Stimulated activated CD8-positive, alpha-beta memory T cell treated with anti-CD3 and anti-CD28 coated beads, Interleukin-7, amount 100 ng/mL, for 1 hour (primary cell): ENCODE data around the gene CACNA1H.
"Not testable (repeated sequence)": the region's sequence is repeated elsewhere in the genome, so short reads cannot be mapped to it uniquely, and the experiment has no call there.

Experiments
- DNase-seq, 2 donors: peaks; one replicate each; pipeline ENCODE4 v3.0.0-alpha.2; 2020; ENCODE audit warnings: low read depth in 2 of 2

CACNA1H gene

DNA sequence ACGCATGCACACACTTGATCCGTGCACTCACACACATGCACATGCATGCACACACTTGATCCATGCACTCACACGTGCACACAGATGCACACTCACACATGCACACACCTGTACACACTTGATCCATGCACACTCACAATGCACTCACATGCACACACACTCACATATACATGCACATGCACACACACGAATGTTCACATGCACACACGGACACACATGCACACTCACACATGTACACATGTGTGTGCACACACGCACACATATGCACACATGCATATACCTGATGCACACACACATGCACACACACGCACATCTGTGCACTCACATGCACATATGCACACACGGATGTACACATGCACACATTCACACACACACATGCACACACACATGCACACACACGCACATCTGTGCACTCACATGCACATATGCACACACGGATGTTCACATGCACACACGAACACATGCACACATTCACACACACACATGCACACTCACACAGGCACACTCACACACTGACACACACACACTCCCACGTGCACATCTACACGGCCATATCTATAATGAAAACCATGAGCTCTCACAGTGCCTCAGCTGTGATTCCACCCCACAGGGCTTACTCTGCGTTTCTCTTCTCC lies 95.1 kb downstream of the CACNA1H start:
- DNase-seq = not testable (repeated sequence)

DNA sequence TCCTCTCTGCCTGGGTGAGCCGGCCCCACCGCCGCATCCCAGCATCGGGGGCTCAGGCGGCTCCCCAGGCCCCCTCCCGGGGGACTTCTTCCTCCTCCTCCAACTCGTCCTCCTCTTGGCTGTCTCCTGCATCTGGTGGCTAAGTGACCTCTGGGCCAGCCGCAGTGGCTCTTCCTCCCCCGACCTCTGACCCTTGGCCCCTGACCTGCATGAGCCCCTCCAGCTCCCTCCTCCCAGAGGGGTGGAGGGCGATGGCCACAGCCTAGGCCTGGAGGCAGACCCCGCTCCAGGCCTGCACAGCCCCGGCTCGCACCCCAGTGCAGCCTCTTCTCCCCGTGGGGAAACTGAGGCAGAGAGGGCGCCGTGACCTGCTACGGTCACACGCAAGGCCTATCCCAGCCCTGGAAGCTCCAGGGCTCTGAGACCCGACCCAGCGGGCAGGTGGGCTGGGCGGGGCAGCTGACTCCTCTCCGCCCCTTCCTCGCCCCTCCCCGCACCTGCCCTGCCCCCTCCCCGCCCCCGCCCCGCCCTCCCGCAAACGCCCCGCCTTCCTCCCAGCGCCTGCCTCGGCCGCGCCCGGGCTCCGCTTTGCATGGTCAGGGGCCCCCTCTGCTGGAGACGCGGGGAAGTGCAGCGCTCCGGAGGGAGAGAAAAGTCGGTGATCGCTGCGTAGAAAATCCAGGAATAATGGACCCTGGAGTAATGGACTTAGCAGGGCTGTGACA lies 96.3 kb downstream of the CACNA1H start:
- not testable (repeated sequence) for DNase-seq

DNA sequence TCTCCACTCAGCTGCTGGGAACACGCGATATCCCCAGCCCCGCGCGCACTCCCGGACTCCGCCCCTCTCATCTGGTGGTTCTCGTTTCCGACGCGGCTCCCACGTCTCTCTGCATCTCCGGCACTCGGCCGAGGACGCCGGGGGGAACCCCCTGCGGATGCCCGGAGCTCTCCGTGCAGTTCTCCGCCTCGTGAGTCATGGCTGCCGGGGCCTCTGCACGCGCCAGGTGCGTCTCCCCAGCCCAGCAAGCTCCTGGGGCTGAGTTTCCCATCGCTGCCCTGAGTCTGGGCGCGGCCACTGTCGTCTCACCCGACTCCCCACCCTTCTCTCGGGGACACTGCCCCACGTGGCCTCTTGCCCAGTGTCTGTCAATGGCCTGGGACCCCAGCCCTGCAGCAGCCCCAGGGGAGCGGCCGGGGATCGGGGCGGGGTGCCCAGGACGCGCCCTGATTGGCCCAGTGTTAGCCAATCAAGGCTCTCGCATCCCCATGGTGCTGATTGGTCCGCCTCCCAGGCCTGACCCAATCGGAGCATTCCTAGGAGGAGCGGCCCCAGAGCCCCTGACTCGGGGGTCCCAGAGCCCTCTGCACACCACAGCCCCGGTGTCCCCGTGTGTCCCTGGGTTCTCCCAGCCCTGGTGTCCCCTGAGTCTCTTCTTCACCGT lies 100.9 kb downstream of the CACNA1H start:
- DNase-seq = not testable (repeated sequence)

DNA sequence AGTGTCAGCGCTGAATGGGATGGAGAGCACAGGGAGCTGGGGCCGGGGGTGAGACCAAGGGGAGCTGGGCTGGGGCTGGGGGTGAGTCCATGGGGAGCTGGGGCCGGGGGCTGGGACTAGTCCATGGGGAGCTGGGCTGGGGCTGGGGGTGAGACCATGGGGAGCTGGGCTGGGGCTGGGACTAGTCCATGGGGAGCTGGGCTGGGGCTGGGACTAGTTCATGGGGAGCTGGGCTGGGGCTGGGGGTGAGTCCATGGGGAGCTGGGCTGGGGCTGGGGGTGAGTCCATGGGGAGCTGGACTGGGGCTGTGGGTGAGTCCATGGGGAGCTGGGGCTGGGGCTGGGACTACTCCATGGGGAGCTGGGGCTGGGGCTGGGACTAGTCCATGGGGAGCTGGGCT lies 101.9 kb downstream of the CACNA1H start:
- DNase-seq = not testable (repeated sequence)

DNA sequence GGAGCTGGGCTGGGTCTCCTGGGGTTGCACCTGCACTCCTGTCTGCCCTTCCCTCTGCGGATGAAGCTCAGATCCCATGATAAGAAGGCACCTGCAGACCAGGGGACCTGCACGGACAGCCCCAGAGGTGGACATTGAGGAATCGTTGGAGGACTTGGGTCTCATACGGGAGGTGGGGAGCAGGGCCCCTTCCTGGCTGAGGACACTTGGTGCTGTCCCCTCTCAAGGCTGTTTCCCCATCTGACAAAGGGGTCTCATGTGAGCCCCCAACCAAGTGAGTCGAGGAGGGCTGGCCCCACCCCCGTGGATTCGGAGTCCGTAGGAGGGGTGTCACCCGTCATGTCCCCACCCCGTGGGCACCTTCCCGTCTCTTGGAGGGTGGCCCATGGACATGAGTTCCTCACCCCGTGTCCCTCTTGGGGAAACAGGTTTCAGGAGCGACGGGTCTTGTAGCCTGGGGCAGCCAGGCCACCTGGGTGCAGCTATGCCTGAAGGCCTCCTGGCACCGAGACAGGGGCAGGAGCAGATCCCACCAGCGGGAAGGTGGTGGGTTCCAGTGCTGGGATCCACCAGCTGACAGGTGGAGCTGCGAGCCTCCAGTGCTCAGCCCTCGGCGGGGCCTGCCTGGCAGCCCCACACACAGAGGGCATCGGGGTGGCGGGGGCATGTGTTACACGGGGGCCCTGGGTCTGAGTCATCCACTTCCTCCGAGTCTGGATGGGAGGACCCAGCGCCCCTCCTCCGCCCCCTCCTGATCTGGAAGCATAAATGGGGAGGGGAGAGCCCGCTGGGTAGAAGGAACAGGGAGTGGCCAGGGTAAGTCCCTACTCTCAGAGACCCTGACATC lies 102.6 kb downstream of the CACNA1H start, which contains the start of gene TPSD1:
Gene TPSD1 (plus strand): TSS at position 794 of the 847 bp plus-strand sequence. CDS start 212 bp downstream, outside the sequence.
- not testable (repeated sequence) for DNase-seq

DNA sequence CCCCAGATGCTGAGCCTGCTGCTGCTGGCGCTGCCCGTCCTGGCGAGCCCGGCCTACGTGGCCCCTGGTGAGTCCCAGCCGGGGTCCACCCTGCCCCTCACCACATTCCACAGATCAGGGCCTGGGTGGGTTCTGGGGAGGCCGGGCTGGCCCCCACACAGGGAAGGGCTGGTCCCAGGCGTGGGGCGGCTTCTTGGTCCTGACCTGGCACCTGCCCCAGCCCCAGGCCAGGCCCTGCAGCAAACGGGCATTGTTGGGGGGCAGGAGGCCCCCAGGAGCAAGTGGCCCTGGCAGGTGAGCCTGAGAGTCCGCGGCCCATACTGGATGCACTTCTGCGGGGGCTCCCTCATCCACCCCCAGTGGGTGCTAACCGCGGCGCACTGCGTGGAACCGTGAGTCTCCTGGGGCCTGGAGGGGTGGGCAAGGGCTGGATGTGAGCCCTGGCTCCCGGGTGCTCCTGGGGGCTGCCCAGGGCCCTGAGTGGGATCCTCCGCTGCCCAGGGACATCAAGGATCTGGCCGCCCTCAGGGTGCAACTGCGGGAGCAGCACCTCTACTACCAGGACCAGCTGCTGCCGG lies 103.5 kb downstream of the CACNA1H start:
- DNase-seq = not testable (repeated sequence)

DNA sequence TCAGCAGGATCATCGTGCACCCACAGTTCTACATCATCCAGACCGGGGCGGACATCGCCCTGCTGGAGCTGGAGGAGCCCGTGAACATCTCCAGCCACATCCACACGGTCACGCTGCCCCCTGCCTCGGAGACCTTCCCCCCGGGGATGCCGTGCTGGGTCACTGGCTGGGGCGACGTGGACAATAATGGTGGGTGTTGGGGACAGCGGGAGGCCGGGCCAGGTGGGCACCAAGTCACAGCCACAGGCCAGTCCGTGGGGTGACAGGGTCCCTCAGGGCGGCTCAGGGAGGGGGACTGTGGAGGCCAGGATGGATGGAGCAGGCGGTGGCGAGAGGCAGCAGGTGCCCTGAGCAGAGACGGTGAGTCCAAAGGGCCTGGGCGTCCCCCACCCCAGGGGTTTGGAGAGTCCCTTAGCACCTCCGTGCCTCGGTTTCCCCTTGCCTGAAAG lies 104.0 kb downstream of the CACNA1H start:
- DNase-seq = no peak

DNA sequence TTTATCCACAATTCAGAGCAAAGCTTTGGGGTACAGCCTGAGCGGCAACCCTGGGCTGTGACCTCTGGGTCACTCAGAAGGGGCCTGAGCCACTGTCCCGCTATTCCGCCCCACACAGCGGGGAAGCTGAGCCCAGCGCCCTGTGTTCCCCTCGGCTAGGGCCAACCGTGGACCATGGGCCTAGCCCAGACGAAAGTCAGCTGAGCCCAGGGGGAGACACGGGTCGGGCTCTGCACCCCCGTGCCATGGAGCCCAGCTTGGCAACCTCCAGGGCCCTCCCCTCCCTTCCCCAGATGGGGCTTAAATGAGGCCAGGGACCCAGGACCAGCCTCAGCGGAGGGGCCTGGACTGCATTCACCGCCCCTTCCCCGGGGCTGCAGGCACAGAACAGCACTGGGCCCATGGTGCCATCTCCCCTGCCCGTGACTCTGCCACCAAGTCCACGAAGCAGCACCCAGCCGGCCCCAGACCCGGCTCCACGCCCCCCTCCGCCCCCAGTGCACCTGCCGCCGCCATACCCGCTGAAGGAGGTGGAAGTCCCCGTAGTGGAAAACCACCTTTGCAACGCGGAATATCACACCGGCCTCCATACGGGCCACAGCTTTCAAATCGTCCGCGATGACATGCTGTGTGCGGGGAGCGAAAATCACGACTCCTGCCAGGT lies 104.8 kb downstream of the CACNA1H start:
- DNase-seq = no peak

DNA sequence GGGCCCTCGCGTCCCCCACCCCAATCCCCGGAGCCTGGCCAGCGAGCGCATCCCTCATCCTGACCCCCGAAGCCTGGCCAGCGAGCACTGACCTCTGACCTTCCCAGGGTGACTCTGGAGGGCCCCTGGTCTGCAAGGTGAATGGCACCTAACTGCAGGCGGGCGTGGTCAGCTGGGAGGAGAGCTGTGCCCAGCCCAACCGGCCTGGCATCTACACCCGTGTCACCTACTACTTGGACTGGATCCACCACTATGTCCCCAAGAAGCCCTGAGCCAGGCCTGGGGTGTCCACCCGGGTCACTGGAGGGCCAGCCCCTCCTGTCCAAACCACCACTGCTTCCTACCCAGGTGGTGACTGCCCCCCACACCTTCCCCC lies 105.3 kb downstream of the CACNA1H start:
- DNase-seq = no peak

DNA sequence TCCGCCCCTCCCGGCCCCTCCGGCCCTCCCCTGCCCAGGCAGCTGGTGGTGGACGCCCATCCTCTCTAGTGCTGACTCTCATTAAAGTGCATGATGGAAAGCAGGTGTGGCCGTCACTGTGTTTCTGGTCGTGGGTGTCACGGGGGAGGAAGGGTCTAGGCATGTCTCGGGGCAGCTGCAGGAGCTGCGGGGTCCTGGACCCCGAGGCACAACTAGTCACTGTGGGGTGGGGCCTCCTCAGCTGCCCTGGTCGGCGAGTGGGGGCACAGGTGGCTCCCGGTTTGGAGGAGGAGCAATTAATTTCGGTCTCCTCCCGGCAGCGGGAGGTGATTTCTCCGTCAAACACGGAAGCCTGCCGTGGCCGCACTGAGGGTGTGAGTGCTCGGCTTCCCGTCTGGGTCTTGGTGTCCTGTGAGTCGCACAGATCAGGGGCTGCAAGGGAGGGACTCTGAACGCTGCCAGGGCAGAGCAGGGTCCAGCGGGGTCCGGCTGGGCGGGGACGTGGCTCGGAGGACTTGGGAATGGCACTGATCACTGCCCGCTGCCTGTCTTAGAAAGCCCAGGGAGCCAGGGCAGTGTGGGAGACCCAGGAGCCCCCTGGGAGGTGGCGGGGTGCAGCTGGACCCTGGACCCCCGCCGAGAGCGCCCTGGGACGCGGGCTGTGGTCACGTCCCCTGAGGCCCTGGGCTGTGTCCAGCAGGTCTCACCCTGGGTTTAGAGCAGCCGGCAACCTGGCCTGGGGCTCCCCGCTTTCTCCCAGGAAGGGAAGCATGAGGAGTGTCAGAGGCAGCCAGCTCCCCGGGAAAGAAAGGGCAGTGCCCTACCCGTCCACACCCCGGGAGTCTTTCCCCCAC lies 106.2 kb downstream of the CACNA1H start:
- DNase-seq = no peak

DNA sequence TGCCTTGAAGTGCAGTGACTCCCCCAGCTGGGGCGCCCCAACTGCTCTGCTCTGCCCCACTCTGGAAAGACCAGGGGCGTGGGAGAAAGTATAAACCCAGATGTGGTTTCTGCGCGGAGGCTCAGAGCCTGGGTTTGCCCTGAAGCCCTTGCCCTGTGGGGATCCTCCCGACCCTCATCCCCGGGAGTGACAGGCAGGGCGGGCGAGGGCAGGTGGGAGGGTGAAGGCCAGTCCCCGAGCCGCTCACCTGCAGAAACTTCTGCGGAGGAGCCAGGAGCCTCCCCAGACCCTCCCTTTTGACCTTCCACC lies 106.8 kb downstream of the CACNA1H start:
- DNase-seq = no peak

DNA sequence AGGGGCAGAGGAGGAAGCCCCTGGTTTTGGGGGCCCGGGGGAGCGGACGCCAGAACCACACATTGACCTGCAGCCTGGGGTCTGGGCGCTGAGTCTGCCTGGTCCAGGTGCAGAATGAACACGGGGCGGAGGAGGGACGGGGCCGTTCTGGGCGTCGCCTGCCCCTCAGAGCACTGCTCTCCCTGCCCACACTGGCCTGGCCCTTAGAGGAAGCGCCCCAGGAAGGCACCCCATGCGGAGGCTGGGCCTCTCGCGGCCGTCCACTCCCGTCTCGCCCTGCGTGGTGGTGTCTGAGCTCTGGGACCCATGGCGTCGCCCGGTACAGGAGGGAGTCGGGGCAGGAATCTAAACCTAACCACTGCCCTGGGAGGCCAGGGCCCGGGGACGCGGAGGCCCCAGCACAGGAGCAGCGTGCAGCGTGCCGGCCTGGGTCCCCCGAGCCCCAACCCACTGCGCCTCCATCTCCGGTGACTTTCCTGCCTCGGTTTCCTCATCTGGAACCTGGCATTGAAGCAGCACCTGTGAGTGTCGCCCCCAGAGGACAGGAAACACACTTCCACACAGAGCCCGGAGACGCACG lies 107.3 kb downstream of the CACNA1H start:
- no peak for DNase-seq

DNA sequence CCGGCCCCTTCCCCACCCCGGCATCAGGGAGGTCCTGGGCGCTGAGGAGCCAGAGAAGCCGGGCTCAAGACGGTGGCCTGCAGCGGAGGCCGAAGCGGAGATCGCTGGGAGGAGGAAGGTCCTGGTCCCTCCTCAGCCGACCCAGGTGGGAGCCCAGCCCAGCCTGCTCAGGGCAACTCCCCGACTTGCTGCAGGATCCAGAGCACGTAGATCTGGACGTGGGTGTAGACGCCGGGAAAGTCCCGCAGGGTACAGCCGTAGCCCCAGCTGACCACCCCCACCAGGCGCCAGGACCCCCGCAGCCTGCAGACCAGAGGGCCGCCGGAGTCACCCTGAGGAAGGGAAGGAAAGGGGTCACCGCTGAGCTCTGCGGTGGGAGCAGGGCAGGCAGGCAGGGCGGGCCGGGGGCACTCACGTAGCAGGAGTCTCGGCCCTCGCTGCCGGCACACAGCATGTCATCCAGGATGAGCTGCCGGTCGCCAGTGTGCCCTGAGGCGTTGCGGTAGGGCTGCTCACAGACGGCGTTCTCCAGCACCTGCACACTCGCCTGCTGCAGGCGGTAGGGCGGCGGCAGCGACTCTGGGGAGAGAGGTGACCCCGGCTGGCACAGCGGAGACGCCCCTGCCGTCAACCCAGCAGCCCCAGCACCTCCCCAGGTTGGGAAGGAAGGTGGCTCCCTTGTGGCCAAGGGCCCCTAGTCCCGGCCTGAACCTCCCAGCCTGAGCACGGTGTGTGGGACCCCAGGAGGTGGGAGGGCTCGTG lies 108.4 kb downstream of the CACNA1H start:
- DNase-seq = no peak

DNA sequence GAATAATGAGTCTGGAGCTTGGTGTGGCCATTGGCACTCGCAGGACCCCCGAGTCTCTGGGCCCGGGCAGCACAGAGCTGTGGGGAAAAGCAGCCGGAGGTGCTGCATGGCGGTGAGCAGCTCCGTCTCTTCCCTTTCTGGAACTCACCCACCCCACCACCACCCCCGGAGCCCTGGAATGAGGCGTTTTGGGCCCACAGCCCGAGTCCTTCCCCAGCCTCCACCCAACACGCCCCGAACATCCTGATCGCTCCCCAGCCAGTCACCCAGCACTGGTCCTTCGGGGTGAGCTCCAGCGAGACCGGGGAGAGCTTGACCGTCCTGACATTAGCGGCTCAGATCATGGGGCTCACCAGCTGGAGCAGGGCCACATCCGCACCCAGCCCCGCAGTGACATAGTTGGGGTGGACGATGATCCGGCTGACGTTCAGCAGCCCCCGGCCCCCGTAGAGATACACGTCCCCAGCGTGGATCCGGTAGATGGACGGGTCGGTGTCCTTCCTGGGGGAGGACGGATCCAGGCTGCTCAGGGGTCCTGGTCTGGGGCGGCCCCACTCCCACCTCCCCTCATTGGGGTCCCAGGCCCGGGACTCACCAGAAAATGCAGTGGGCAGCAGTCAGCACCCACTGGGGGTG lies 109.4 kb downstream of the CACNA1H start:
- no peak for DNase-seq

DNA sequence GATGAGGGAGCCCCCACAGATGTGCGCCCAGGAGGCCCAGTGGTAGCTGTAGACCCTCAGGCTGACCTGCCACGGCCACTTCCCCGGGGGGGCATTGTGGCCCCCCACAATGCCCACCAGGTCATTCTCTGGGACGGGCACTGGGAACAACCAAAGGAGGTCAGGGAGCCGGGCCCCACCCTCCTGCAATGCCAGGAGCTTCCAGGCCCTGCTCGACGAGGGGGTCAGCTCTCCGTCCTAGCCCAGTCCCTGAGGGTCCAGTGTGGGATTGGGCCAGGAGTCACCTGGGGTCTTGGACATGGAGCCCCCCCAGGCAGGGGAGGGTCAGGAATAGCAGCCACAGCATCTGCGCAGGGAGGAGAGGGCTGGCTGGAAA lies 109.9 kb downstream of the CACNA1H start:
- no peak for DNase-seq

DNA sequence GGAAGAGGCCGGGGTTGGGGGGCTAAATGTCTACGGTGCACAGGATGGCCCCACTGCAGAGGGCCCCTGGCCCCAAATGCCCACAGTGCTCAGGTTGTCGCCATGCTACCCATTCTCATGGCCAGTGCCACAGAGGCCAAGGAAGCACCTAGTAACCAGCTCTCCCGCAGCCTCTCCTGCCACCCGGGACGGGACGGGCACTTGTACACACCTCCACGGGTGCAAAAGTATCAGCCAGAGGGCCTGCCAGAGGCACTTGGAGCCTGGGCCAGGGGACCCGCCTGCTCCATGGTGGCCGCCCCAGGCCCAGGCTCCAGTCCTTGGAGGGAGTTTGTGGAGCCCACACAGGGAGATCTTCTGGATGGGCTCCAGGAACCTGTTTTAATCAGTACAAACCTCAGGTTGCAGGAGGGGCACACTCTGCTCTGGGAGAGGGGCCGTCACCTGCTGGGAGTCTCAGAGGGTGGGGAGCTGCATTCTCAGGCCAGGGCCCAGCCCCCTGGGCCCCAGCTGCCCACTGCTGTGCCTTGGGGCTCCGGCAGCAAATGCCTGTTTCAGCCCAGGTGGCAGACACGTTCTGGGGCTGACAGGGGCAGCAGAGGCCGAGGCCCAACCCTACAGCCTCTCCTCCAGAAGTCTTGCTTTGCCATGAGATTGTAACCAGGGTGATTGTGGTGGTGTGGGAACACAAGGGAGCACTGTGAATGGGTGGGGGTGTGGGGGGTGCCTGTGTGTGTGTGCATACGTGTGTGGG lies 110.9 kb downstream of the CACNA1H start:
- DNase-seq = no peak

DNA sequence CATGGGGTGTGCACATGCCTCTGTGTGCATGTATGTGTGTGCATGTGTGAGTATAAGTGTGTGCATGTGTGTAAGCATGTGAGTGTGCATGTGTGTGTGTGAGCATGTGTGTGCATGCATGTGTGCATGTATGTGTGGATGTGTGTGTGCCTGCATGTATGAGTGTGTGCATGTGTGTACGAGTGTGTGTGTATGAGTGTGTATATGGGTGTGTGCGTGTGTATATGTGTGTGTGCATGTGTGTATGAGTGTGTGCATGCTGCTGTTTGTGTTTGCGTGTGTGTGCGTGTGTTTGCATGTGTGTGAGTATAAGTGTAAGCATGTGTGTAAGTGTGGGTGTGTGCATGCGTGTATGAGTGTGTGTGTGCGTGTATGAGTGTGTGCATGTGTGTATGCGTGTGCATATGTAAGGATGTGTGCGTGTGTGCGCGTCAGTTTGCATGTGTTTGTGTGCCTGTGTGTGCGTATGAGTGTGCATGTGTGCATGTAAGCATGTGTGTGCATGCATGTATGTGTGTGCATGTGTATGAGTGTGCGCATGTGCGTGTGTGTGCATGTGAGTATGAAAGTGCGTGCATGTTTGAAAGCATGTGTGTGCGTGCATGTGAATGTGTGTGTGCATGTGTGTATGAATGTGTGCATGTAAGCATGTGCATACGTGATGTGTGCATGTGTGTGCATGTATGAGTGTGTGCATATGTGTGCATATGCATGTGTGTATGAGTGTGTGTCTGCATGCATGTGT lies 111.6 kb downstream of the CACNA1H start:
- DNase-seq = no peak
